ENCODE data around the gene ACVRL1.

ACVRL1 gene

GRCh38 chr12:51951843-51952722 lies 44.8 kb downstream of the ACVRL1 start:
- TF ChIP-seq ZBTB7A (IDR thresholded peaks at IDR 0.05; ENCODE audit: low read depth) (peak; percentile 94; the same call in 1 of the 2 replicates), TCF12 (IDR thresholded peaks at IDR 0.05; ENCODE audit: low read depth) (no peak), REST (IDR thresholded peaks at IDR 0.05; ENCODE audit: low read depth) (no peak), NFIC (IDR thresholded peaks at IDR 0.05) (no peak), TEAD4 (IDR thresholded peaks at IDR 0.05) (no peak), EP300 (IDR thresholded peaks at IDR 0.05; ENCODE audit: borderline replicate concordance) (no peak), RAD21 (IDR thresholded peaks at IDR 0.05; ENCODE audit: low read depth) (no peak), FOXM1 (IDR thresholded peaks at IDR 0.05; ENCODE audit: borderline replicate concordance, low read depth) (no peak), MAX (IDR thresholded peaks at IDR 0.05) (peak; percentile 20; the same call in 1 of the 2 replicates), YY1 (IDR thresholded peaks at IDR 0.05; ENCODE audit: low read depth) (no peak), CEBPB (IDR thresholded peaks at IDR 0.05) (no peak), CREB1 (IDR thresholded peaks at IDR 0.05; ENCODE audit: low read depth) (no peak), USF1 (IDR thresholded peaks at IDR 0.05) (no peak), TAF1 (IDR thresholded peaks at IDR 0.05; ENCODE audit: low read depth) (no peak), EGR1 (IDR thresholded peaks at IDR 0.05) (no peak)

- no peak for TF ChIP-seq TCF12 (IDR thresholded peaks at IDR 0.05; ENCODE audit: low read depth)
- no peak for TF ChIP-seq FOXM1 (IDR thresholded peaks at IDR 0.05; ENCODE audit: borderline replicate concordance, low read depth)
- TF ChIP-seq RAD21 (IDR thresholded peaks at IDR 0.05; ENCODE audit: low read depth), result no peak
- no peak for TF ChIP-seq CEBPB (IDR thresholded peaks at IDR 0.05)
- no peak for TF ChIP-seq CREB1 (IDR thresholded peaks at IDR 0.05; ENCODE audit: low read depth)
- no peak for TF ChIP-seq YY1 (IDR thresholded peaks at IDR 0.05; ENCODE audit: low read depth)
- TF ChIP-seq NFIC (IDR thresholded peaks at IDR 0.05), result no peak
- TF ChIP-seq TEAD4 (IDR thresholded peaks at IDR 0.05), result no peak
- TF ChIP-seq EP300 (IDR thresholded peaks at IDR 0.05; ENCODE audit: borderline replicate concordance), result no peak
- TF ChIP-seq REST (IDR thresholded peaks at IDR 0.05; ENCODE audit: low read depth), result no peak
- no peak for TF ChIP-seq MAX (IDR thresholded peaks at IDR 0.05)
- no peak for TF ChIP-seq EGR1 (IDR thresholded peaks at IDR 0.05)
- no peak for TF ChIP-seq USF1 (IDR thresholded peaks at IDR 0.05)
- TF ChIP-seq TAF1 (IDR thresholded peaks at IDR 0.05; ENCODE audit: low read depth), result no peak
- no peak for TF ChIP-seq ZBTB7A (IDR thresholded peaks at IDR 0.05; ENCODE audit: low read depth)
Measured at GRCh38 chr12:51953089-51953488, 45.8 kb downstream of the ACVRL1 start.

- TF ChIP-seq TEAD4 (IDR thresholded peaks at IDR 0.05) (no peak), REST (IDR thresholded peaks at IDR 0.05; ENCODE audit: low read depth) (no peak), ZBTB7A (IDR thresholded peaks at IDR 0.05; ENCODE audit: low read depth) (no peak), EP300 (IDR thresholded peaks at IDR 0.05; ENCODE audit: borderline replicate concordance) (no peak), YY1 (IDR thresholded peaks at IDR 0.05; ENCODE audit: low read depth) (no peak), MAX (IDR thresholded peaks at IDR 0.05) (no peak), USF1 (IDR thresholded peaks at IDR 0.05) (no peak), FOXM1 (IDR thresholded peaks at IDR 0.05; ENCODE audit: borderline replicate concordance, low read depth) (no peak), TAF1 (IDR thresholded peaks at IDR 0.05; ENCODE audit: low read depth) (no peak), NFIC (IDR thresholded peaks at IDR 0.05) (no peak), CREB1 (IDR thresholded peaks at IDR 0.05; ENCODE audit: low read depth) (no peak), TCF12 (IDR thresholded peaks at IDR 0.05; ENCODE audit: low read depth) (no peak), EGR1 (IDR thresholded peaks at IDR 0.05) (no peak), CEBPB (IDR thresholded peaks at IDR 0.05) (no peak), RAD21 (IDR thresholded peaks at IDR 0.05; ENCODE audit: low read depth) (no peak)
Measured at GRCh38 chr12:51953864-51954263, 46.6 kb downstream of the ACVRL1 start.

Measured in Ishikawa (cell line).